Motor neuron (in vitro differentiated cells): ENCODE measurements around the gene UBN1. TPM values are rescaled to one million over a fixed set of nuclear protein-coding genes. Genes with fewer than 3 reads are reported as not detected.

Experiments used
- ATAC-seq, 8 experiments: fragments of 200-7000 bp; cut with Tn5 transposase; replicated peaks in 6 of 8; 2 replicates each; pipeline ENCODE4 v1.8.0; 2021; ENCODE audit warnings: mild to moderate bottlenecking in 8 of 8, moderate library complexity in 8 of 8
- H3K27ac ChIP-seq, 2 donors: fragments of 250-450 bp; sonication (Bioruptor Pico); 2 replicates each; pipeline ENCODE4 v1.9.0; 2021; ENCODE audit warnings: antibody characterized with exemption in 2 of 2, mild to moderate bottlenecking in 2 of 2, moderate library complexity in 1 of 2
- H3K4me1 ChIP-seq, 2 donors: fragments of 250-450 bp; sonication (Bioruptor Pico); replicated peaks in 1 of 2; 2 replicates each; pipeline ENCODE4 v1.6.1; 2021; ENCODE audit warnings: antibody characterized with exemption in 2 of 2, mild to moderate bottlenecking in 2 of 2, moderate library complexity in 1 of 2
- H3K4me3 ChIP-seq, 5 donors: fragments of 250-450 bp; sonication (Bioruptor Pico); 2 replicates each; pipeline ENCODE4 v1.9.0; 2021; ENCODE audit warnings: antibody characterized with exemption in 5 of 5, mild to moderate bottlenecking in 5 of 5, moderate library complexity in 4 of 5
- WGBS, 10 experiments: fragments of 450-650 bp; shearing (Covaris generic); methylation state at CpG; one replicate each; pipeline ENCODE4 v1.0.0; 2022; 5-methylcytosine and 5-hydroxymethylcytosine counted together
- in situ Hi-C, 9 experiments: fragments of 400-800 bp; cut with MboI; loops; one replicate each; pipeline ENCODE4 v1.15.0; 2021; ENCODE audit warnings: low sequenced_read_pairs in 9 of 9, low pct_unique_long_range_greater_than_20kb in 2 of 9; ENCODE audit not compliant: unreplicated experiment in 9 of 9
- total RNA-seq, 8 experiments: library from RNA; unstranded; fragments of 300-600 nt; gene quantifications; 2 replicates each; pipeline versions ENCODE4 v1.2.3 to v1.2.4, GENCODE V29; 2022

The UBN1 gene
- total RNA-seq, 8 experiments from 2014 or later: 14.0 to 43.7 (median 24.2) TPM

DNA sequence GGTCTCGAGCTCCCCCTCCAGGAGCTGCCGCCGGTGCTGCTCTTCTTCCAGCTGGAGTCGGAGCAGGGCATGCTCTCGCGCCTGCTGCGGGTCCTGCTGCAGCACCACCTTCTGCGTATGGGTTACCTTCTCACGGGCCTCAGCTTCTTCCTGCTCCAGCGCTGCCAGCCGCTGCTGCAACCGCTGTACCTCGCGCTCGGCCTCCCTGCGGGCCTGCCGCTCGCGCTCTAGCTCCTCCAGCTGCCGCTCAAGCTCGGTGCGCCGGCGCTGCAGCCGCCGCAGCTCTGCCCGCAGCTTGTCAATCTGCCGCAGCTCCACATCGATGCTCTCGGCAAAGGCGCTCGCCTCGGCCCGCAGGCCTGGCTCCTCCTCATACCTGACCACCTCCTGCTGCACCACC, 36.9 kb downstream of the UBN1 start:
- in situ Hi-C loops: no loop called here
- Histone ChIP-seq H3K4me3 (no peak overlapping the region), H3K4me1 (no peaks in the 10 kb centered on the region), H3K27ac (no peak overlapping the region)
- 91 to 100% (median 95%) methylated on average over 1 to 28 of the region's 34 CpGs; no CpG with 5 or more reads in 5 of the 10 experiments for WGBS, 10 experiments
- ATAC-seq: no peak

DNA sequence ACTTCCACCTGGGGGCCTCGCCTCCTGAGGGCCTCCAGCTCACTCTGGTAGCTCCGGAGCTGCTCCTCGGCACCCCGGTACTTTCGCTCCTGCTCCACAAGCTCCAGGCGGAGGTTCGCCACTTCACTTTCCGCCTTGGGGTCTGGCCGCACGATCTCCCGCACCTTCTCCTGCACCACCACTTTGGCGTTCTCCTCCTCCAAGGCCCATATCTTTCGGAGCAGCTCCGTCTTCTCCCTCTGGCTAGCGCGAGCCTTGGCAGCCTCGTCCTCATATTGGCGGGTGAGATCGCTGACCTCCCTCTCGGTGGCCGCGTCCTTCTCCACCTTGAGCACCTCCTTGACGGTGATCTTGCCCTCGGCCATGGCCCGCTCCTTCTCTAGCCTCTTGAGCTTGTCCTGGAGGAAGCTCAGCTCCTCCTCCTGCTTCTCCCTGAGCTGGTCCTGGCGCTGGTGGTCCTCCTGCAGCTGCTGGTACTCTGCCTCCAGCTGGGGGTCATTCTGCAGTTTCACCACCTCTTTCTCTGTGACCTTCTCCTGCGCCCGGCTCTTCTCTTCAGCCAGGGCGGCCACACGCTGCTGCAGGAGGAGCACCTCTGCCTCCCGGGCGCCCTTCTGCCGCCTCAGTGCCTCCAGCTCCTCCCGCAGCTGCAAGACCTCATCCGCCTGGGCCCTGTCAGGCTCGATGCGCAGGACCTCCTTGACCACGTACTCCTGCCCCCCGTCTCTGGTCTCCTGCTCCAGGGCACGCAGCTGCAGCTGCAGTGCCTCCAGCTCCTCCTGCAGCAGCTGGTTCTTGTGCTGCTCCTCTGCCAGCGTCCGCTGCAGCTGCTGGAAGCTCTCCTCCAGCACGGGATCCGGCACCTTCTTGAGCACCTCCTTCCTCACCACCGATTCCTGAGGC, 37.9 kb downstream of the UBN1 start:
- in situ Hi-C loops: no loop called here
- ATAC-seq: no peak
- no peak overlapping the region for H3K4me3 ChIP-seq
- H3K27ac ChIP-seq: no peak overlapping the region
- no peaks in the 10 kb centered on the region for H3K4me1 ChIP-seq
- 80 to 100% (median 97%) methylated on average over 1 to 15 of the region's 45 CpGs; no CpG with 5 or more reads in 1 of the 10 experiments for WGBS, 10 experiments

GRCh38 chr16:4886151-4886550, 38.9 kb downstream of the UBN1 start:
- in situ Hi-C loops: no loop called here
- no peak overlapping the region for H3K27ac ChIP-seq
- no peak for ATAC-seq
- H3K4me1 ChIP-seq: no peaks in the 10 kb centered on the region
- 90 to 100% (median 100%) methylated on average over 1 to 5 of the region's 5 CpGs; no CpG with 5 or more reads in 4 of the 10 experiments for WGBS, 10 experiments
- no peak overlapping the region for H3K4me3 ChIP-seq

DNA sequence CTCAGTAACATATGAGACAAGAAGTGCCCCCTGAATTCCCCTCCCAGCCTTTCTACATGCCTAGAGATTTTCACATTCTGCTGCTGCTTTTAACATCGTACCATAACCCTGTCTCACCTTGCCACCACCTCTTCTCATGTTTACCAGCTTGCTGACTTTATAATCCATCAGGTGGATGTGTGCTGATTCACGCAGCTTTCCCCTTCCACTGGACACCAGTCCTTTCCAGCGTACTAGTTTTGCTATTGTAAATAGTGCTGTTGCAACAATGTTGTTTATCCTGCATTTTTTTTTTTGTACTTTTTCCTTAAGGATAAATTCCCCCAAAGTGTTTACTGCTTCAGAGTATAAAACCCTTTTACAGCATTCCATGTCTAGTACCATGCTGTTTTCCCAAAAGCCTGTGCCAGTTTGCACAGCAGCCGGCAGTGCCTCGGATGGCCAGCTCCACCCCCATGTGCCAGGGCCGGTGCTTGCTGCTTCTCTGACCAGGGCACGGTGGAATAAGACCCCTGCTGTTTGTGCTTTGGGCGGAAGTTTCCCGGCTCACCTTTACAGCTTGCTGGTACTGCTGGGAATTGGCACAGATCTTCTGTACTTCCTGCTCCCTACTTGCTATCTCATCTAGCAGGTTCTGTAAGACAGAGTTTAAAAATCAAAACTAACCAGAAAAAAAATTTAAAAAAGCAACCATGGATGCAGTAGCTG, 41.3 kb downstream of the UBN1 start:
- 50 to 92% (median 84%) methylated on average over 1 to 7 of the region's 9 CpGs; no CpG with 5 or more reads in 1 of the 10 experiments for WGBS, 10 experiments
- no peak overlapping the region for H3K4me3 ChIP-seq
- H3K4me1 ChIP-seq: no peaks in the 10 kb centered on the region
- in situ Hi-C loops: no loop called here
- H3K27ac ChIP-seq: no peak overlapping the region
- no peak for ATAC-seq

- Histone ChIP-seq H3K4me3 (no peak overlapping the region), H3K4me1 (no peaks in the 10 kb centered on the region), H3K27ac (no peak overlapping the region)
- WGBS, 10 experiments: 30 to 89% (median 67%) methylated on average over 1 to 7 of the region's 11 CpGs; no CpG with 5 or more reads in 5 of the 10 experiments
- in situ Hi-C loops: no loop called here
- ATAC-seq: no peak
Measured at GRCh38 chr16:4890026-4890425, 42.7 kb downstream of the UBN1 start.

DNA sequence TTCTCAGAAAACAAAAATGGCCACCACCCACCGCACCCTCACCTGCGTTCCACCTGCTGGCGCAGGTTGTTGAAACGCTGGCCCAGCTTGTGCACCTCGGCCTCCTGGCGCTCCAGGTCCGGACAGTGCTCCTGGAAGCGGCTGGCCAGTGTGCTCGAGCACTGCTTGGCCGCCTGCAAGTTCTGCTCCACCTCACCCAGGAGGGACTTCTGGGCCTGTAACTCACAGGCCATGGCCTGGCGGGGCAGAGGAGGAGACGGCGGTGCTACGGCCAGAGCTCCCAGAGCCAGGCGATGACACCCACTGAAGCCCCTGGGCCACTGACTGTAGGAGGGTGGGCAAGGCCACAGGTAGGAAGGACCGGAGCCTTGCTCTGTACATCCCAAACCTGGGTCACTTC, 43.4 kb downstream of the UBN1 start:
- Histone ChIP-seq H3K27ac (no peak overlapping the region), H3K4me1 (no peaks in the 10 kb centered on the region), H3K4me3 (no peak overlapping the region)
- WGBS, 10 experiments: 100% methylated on average over 1 to 13 of the region's 16 CpGs; no CpG with 5 or more reads in 7 of the 10 experiments
- in situ Hi-C loops: no loop called here
- ATAC-seq: peak in 1 of 8 experiments; percentile 12

DNA sequence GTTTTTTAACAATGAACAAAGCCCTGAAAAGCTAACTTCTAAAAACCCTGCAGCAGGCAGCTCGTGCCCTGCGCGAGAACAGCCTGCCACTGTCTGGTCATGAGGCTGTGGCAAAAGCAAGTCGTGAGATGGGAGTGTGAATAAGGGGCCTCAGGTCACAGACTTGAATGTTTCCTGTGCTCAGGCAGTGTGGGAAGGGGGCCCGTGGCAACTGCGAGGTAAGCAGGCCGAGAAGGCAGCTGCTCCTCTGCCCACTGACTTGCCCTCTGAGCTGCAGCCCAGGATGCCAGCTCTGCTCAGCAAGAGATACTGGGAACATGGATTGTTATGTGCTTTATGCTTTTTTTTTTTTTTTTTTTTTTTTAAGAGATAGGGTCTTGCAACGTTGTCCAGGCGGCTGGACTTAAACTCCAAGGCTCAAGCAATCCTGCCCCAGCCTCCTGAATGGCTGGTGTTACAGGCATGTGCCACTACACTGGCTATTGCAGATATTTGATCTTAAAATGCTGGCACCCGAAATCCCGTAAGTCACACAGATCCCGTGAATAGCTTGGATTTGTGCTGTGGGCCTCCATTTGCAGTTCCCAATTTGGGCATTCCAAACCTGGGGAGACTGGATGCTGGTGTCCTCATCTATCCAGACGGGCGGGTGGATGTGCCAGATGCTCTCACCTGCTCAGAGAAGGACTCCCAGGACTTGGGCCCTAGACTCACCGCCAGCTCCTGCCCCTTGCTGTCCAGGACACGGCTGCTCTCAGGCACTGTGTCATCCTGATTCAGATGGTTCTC, 44.0 kb downstream of the UBN1 start:
- ATAC-seq: peak in 2 of 8 experiments; percentile 12 to 22
- in situ Hi-C loops: no loop called here
- WGBS, 10 experiments: 80 to 100% (median 91%) methylated on average over 1 to 9 of the region's 16 CpGs; no CpG with 5 or more reads in 2 of the 10 experiments
- no peak overlapping the region for H3K27ac ChIP-seq
- H3K4me1 ChIP-seq: no peaks in the 10 kb centered on the region
- no peak overlapping the region for H3K4me3 ChIP-seq

- ATAC-seq: peak in 3 of 8 experiments; percentile 8 to 18 (median 8)
- Histone ChIP-seq H3K4me1 (no peaks in the 10 kb centered on the region), H3K27ac (no peak overlapping the region), H3K4me3 (no peak overlapping the region)
- no CpG with 5 or more reads among the region's 12 CpGs for WGBS, 10 experiments
- in situ Hi-C loops: no loop called here
Measured at GRCh38 chr16:4891886-4892216, 44.6 kb downstream of the UBN1 start.

GRCh38 chr16:4892361-4893102, 45.3 kb downstream of the UBN1 start:
- in situ Hi-C loops: no loop called here
- Histone ChIP-seq H3K4me1 (no peaks in the 10 kb centered on the region), H3K4me3 (no peak overlapping the region), H3K27ac (no peak overlapping the region)
- peak; percentile 20 to 79 (median 38) for ATAC-seq
- 67 to 84% (median 69%) methylated on average over 3 to 13 of the region's 23 CpGs; no CpG with 5 or more reads in 4 of the 10 experiments for WGBS, 10 experiments

DNA sequence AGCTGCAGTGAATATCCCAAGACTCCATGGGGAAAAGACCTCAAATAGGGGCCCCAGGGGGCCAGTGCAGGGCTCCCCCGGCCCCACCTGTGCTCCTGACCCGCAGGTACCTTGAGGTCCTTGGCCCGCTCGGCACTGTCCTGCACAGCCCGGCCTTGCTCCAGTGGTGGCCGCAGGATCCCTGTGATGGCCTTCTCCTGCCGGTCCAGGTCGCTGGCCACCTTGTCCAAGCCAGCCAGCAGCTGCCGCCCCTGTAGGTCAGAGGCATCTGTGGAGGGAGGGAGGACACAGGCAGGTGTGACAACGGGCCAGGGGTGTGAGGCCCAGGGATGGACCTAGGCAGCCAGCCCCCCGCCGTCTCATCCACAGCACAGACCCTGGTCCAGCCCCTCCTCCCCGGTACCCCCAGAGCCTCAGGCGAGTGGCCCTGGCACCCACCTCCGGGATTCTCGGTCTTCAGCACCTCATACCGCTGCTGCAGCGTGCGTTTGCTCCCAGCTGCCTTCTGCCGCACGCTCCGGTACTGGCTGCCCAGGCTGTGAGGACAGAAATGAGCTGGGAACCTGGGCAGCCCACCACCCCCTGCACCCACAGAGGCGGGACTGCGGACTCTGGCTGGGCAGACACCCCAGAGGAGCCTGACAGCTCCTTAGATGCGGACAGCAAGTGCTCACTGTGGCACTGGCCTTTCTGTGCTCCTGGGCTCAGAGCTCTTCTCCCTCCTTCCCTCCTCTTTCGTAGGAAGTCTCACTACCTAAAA, 46.0 kb downstream of the UBN1 start:
- 60 to 100% (median 95%) methylated on average over 1 to 4 of the region's 26 CpGs; no CpG with 5 or more reads in 5 of the 10 experiments for WGBS, 10 experiments
- ATAC-seq: peak in 2 of 8 experiments; percentile 15 to 19
- in situ Hi-C loops: no loop called here

DNA sequence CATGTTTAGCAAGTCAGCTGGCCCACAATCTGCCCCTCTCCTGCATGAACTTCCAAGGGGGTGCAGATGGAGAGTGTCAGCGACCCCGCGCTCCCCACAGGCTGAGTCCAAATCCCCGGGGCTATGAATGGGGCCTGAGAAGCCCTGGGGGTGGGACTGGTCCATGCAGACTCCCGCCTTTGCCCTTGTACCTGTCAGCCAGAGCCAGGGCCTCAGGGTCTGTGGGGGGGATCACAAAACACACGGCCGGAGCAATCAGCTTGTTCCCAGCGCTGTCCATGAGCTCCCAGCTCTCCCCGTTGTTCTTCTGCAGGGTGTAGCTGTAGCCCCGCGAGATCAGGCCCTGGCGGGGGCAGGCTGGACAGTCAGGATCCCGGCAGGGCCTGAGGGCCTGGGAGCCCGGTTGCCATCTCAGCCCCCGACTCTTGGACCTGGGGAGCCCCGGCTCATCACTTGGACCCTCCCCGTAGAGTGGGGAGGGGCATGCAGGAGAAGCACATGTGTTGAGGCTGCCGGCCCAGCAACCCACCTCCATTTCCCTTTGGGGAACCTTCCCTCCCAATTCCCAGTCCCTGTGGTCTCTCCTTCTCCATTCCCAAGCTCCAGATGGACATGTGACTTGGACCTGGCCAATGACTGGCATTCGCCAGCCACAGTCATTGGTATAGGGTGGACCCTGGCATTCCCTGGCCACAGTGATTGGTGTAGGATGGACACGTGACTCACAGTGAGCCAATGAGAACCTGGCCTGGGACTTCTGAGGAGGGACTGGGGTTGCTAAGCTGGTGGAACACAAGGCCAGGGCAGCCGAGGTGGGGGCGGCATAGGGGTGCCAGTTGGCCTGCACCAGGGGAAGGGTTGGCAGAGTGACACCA, 47.2 kb downstream of the UBN1 start:
- peak in 2 of 8 experiments; percentile 5 to 57 for ATAC-seq

More for the DNA sequence above, 46.0 kb downstream of the UBN1 start:
- no peak overlapping the region for H3K27ac ChIP-seq
- H3K4me1 ChIP-seq: no peaks in the 10 kb centered on the region
- H3K4me3 ChIP-seq: no peak overlapping the region

More for the DNA sequence above, 47.2 kb downstream of the UBN1 start:
- no peak overlapping the region for H3K4me3 ChIP-seq
- WGBS, 10 experiments: 60 to 100% (median 75%) methylated on average over 1 to 6 of the region's 22 CpGs; no CpG with 5 or more reads in 4 of the 10 experiments
- in situ Hi-C loops: no loop called here
- no peak overlapping the region for H3K27ac ChIP-seq
- H3K4me1 ChIP-seq: no peaks in the 10 kb centered on the region
